Bronchial epithelial cell (primary cell): ENCODE measurements around the gene FOXP3. TPM values are rescaled to one million over a fixed set of nuclear protein-coding genes. Genes with fewer than 3 reads are reported as not detected.

ENCODE experiments used
- DNase-seq: peaks from one replicate; pipeline ENCODE4 v3.0.0-alpha.2; 2010; ENCODE audit warnings: low read depth
- FAIRE-seq: peaks from 2 replicates; lab custom pipeline; 2011; peaks lifted over from hg19 to GRCh38; lab: Jason Lieb, UNC
- H3K27me3 ChIP-seq: 2 replicates; pipeline ENCODE4 v1.5.1; 2011; ENCODE audit warnings: low read length; ENCODE audit not compliant: control insufficient read depth, insufficient read depth
- H3K36me3 ChIP-seq: 2 replicates; pipeline ENCODE4 v1.5.1; 2011; ENCODE audit warnings: low read length; ENCODE audit not compliant: control insufficient read depth, insufficient read depth
- H3K4me3 ChIP-seq: 2 replicates; pipeline ENCODE4 v1.5.1; 2011; ENCODE audit warnings: mild to moderate bottlenecking, low read depth, low read length, control low read depth
- CTCF ChIP-seq: IDR thresholded peaks from 2 replicates; pipeline ENCODE4 v1.5.1; 2011; ENCODE audit warnings: mild to moderate bottlenecking, moderate library complexity, low read length, control low read depth, inconsistent platforms; ENCODE audit not compliant: insufficient read depth, severe bottlenecking
- total RNA-seq: library from RNA; depleted of rRNA; stranded (reverse); fragments of >200 nt; gene quantifications from 2 replicates; pipeline ENCODE4 v1.2.1, GENCODE V29; 2014

The FOXP3 gene
- total RNA-seq, 1 donor from 2014 or later: not detected

GRCh38 chrX:49250578-49250977 lies 13.9 kb downstream of the FOXP3 start:
- FAIRE-seq (no peak), DNase-seq (no peak)
- Histone ChIP-seq H3K36me3 (peaks cover 2% of the 10 kb centered on the region), H3K4me3 (no peak overlapping the region), H3K27me3 (no peaks in the 10 kb centered on the region)
- no peak for TF ChIP-seq CTCF

- no peaks in the 10 kb centered on the region for H3K27me3 ChIP-seq
- peaks cover 2% of the 10 kb centered on the region for H3K36me3 ChIP-seq
- FAIRE-seq (no peak), DNase-seq (no peak)
- no peak for TF ChIP-seq CTCF
- no peak overlapping the region for H3K4me3 ChIP-seq
These were observed 14.4 kb downstream of the FOXP3 start for GRCh38 chrX:49250066-49250465.

- H3K36me3 ChIP-seq: peaks cover 2% of the 10 kb centered on the region
- TF ChIP-seq CTCF: no peak
- FAIRE-seq (no peak), DNase-seq (no peak)
- H3K27me3 ChIP-seq: no peaks in the 10 kb centered on the region
- no peak overlapping the region for H3K4me3 ChIP-seq
These were observed 14.9 kb downstream of the FOXP3 start for GRCh38 chrX:49249616-49250015.

- TF ChIP-seq CTCF: no peak
- Histone ChIP-seq H3K27me3 (no peaks in the 10 kb centered on the region), H3K4me3 (no peak overlapping the region), H3K36me3 (peaks cover 2% of the 10 kb centered on the region)
- FAIRE-seq (no peak), DNase-seq (no peak)
These were observed 15.4 kb downstream of the FOXP3 start for GRCh38 chrX:49249071-49249470.

GRCh38 chrX:49247916-49248811 lies 16.3 kb downstream of the FOXP3 start:
- H3K36me3 ChIP-seq: peaks cover 4% of the 10 kb centered on the region
- H3K27me3 ChIP-seq: no peaks in the 10 kb centered on the region
- TF ChIP-seq CTCF: no peak
- no peak overlapping the region for H3K4me3 ChIP-seq
- no peak for FAIRE-seq
- no peak for DNase-seq

- H3K4me3 ChIP-seq: no peak overlapping the region
- H3K36me3 ChIP-seq: peaks cover 6% of the 10 kb centered on the region
- no peaks in the 10 kb centered on the region for H3K27me3 ChIP-seq
- DNase-seq (no peak), FAIRE-seq (no peak)
- TF ChIP-seq CTCF: no peak
These were observed 17.2 kb downstream of the FOXP3 start for GRCh38 chrX:49247346-49247745.
